Measurements from ENCODE around the gene GPATCH2L. TPM values are rescaled to one million over a fixed set of nuclear protein-coding genes. Genes with fewer than 3 reads are reported as not detected.

The GPATCH2L gene
- total and polyA plus RNA-seq, 2 experiments from 2014 or later = 16.1 to 60.5 TPM

DNA sequence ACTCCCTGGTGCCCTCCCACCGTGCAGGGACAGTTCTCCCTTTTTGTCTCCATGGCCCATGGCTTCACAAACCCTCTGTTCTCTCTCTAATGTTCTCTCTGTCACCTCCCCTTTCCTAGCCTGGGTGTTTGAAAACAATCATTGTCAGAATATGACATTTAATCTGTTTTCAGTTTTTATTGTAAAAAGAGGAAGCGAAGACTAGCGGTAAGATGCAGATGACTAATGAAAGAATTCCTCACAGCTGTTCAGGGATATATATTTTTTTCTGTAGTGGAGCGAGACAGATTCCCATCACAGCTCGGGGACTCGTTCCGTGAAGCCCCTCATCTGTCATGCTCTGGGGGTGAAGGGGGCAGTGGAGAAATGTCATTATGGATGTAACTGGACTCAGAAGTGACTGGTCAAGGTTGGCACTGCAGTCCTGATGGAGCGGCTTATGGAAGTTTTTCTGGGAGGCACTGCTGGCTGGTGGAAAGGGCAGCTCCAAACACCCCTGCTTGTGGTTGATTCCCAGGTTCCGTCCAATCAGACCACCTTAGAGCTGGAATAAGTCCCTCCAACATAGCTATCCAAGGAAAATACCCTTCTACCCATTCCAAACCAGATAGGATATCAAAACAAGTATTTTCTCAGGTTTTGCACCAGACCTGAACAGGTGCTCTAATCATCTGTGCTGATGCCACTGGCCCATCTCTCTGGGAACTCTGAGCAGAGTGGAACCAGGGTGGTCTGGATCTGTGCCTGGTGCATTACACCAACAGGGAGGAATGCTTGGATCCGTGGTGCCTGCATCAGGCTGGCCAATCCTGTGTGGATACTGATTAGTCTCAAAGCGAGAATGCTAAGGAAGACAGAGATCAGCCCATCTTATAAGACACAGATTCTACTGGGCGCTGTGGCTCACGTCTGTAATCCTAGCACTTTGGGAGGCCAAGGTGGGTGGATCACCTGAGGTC lies 84.7 kb downstream of the GPATCH2L start:
- no peak overlapping the region for H2AFZ ChIP-seq
- no peak overlapping the region for H3K27ac ChIP-seq
- no peaks in the 10 kb centered on the region for H3K79me2 ChIP-seq
- TF ChIP-seq EZH2 (IDR thresholded peaks at IDR 0.05; ENCODE audit: borderline replicate concordance) (no peak), EZH2phosphoT487 (IDR thresholded peaks at IDR 0.05; ENCODE audit: low read depth, severe bottlenecking, unreplicated experiment) (no peak), CTCF (IDR thresholded peaks at IDR 0.05; ENCODE audit: poor library complexity) (no peak)
- no peak overlapping the region for H3K4me2 ChIP-seq
- H3K27me3 ChIP-seq = no peaks in the 10 kb centered on the region
- H3K36me3 ChIP-seq (replicated peaks; ENCODE audit: insufficient read depth, low read depth) = no peaks in the 10 kb centered on the region
- H3K4me1 ChIP-seq (ENCODE audit: insufficient read depth) = no peaks in the 10 kb centered on the region
- no peak overlapping the region for H3K4me3 ChIP-seq
- no peak for DNase-seq (ENCODE audit: low spot score)
- H4K20me1 ChIP-seq (ENCODE audit: insufficient read depth, poor library complexity, severe bottlenecking) = no peaks in the 10 kb centered on the region
- H3K9me3 ChIP-seq (ENCODE audit: low read depth) = no peaks in the 10 kb centered on the region
- 87% methylated on average over 13 of the region's 13 CpGs for WGBS (ENCODE audit: low lambda C conversion rate, missing lambda C conversion rate)
- H3K9me2 ChIP-seq (replicated peaks; ENCODE audit: insufficient read depth) = no peaks in the 10 kb centered on the region

DNA sequence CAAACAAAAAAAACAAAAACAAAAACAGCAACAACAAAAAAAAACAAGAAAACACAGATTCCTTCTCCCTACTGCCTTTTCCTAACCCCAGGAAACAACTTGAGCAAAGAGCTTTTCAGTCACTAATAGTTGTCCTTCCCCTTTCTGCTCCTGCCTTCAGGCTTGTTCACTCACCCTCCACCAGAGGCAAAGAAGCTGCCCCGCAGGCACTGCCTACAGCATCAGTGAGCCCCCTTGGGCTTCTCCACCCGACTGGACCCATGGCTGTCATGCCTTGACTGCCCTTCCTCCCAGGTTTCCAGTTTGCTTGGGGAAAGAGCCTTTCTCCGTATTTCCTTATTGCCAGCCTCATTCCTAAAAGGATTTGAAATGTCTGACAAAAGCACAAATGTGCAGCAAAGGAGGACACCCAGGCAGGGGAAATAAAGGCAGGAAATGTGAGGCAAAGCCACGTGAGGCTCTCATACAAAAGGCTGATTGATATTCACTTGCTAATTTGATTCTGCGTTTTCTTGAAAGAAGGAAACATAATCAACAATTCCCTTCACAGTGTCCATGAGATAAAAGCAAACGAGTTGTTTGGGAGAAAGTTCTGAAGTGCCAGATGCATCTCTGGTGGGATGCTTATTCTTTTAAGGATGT lies 85.7 kb downstream of the GPATCH2L start:
- Histone ChIP-seq H3K36me3 (replicated peaks; ENCODE audit: insufficient read depth, low read depth) (no peaks in the 10 kb centered on the region), H3K27ac (no peak overlapping the region), H4K20me1 (ENCODE audit: insufficient read depth, poor library complexity, severe bottlenecking) (no peaks in the 10 kb centered on the region), H2AFZ (no peak overlapping the region), H3K4me2 (no peak overlapping the region), H3K9me3 (ENCODE audit: low read depth) (no peaks in the 10 kb centered on the region), H3K27me3 (no peaks in the 10 kb centered on the region), H3K4me3 (no peak overlapping the region), H3K4me1 (ENCODE audit: insufficient read depth) (no peaks in the 10 kb centered on the region), H3K79me2 (no peaks in the 10 kb centered on the region), H3K9me2 (replicated peaks; ENCODE audit: insufficient read depth) (no peaks in the 10 kb centered on the region)
- WGBS (ENCODE audit: low lambda C conversion rate, missing lambda C conversion rate) = 67% methylated on average over 6 of the region's 6 CpGs
- TF ChIP-seq EZH2phosphoT487 (IDR thresholded peaks at IDR 0.05; ENCODE audit: low read depth, severe bottlenecking, unreplicated experiment) (no peak), CTCF (IDR thresholded peaks at IDR 0.05; ENCODE audit: poor library complexity) (no peak), EZH2 (IDR thresholded peaks at IDR 0.05; ENCODE audit: borderline replicate concordance) (no peak)
- no peak for DNase-seq (ENCODE audit: low spot score)

GRCh38 chr14:76245097-76245496 lies 93.4 kb downstream of the GPATCH2L start:
- no peaks in the 10 kb centered on the region for H4K20me1 ChIP-seq (ENCODE audit: insufficient read depth, poor library complexity, severe bottlenecking)
- no peak overlapping the region for H2AFZ ChIP-seq
- no peak overlapping the region for H3K4me3 ChIP-seq
- H3K9me2 ChIP-seq (replicated peaks; ENCODE audit: insufficient read depth) = no peaks in the 10 kb centered on the region
- no peaks in the 10 kb centered on the region for H3K79me2 ChIP-seq
- H3K4me2 ChIP-seq = no peak overlapping the region
- no peaks in the 10 kb centered on the region for H3K27me3 ChIP-seq
- H3K36me3 ChIP-seq (replicated peaks; ENCODE audit: insufficient read depth, low read depth) = no peaks in the 10 kb centered on the region
- no peak overlapping the region for H3K27ac ChIP-seq
- no peak for DNase-seq (ENCODE audit: low spot score)
- no peaks in the 10 kb centered on the region for H3K4me1 ChIP-seq (ENCODE audit: insufficient read depth)
- TF ChIP-seq EZH2 (IDR thresholded peaks at IDR 0.05; ENCODE audit: borderline replicate concordance) (no peak), EZH2phosphoT487 (IDR thresholded peaks at IDR 0.05; ENCODE audit: low read depth, severe bottlenecking, unreplicated experiment) (no peak), CTCF (IDR thresholded peaks at IDR 0.05; ENCODE audit: poor library complexity) (no peak)
- WGBS (ENCODE audit: low lambda C conversion rate, missing lambda C conversion rate) = 83% methylated on average over 1 of the region's 1 CpG
- H3K9me3 ChIP-seq (ENCODE audit: low read depth) = no peaks in the 10 kb centered on the region

Data from hepatocyte (in vitro differentiated cells).